OCI-LY7 (cell line): ENCODE results near the gene SCN2A. TPM values are rescaled to one million over a fixed set of nuclear protein-coding genes. Genes with fewer than 3 reads are reported as not detected.
"Not testable (repeated sequence)": the region's sequence is repeated elsewhere in the genome, so short reads cannot be mapped to it uniquely, and the experiment has no call there.

Source experiments
- BruUV-seq: library from RNA; stranded (reverse); fragments of 400-500 nt; replicated peaks from 2 replicates; lab custom pipeline; 2021; lab: Mats Ljungman, UMichigan
- CTCF ChIA-PET: fragments of 300-600 bp; sonication (Branson Sonifier 250); formaldehyde crosslinking; loops from one replicate; lab custom pipeline; 2022; ENCODE audit warnings: antibody characterized with exemption; ENCODE audit not compliant: unreplicated experiment; lab: Charles Lee
- POLR2A ChIA-PET: fragments of 300-600 bp; sonication (Branson Sonifier 250); formaldehyde crosslinking; loops from one replicate; lab custom pipeline; 2022; ENCODE audit warnings: antibody characterized with exemption; lab: Charles Lee
- DNase-seq: peaks from one replicate; pipeline ENCODE4 v3.0.0-alpha.2; 2015; ENCODE audit warnings: low spot score
- H2AFZ ChIP-seq: fragments of 200-600 bp; sonication (generic), shearing (Covaris generic); 2 replicates; pipeline ENCODE4 v1.6.1; 2014; ENCODE audit warnings: mild to moderate bottlenecking, antibody characterized with exemption, low read length, moderate library complexity
- H3K27ac ChIP-seq: fragments of 200-600 bp; sonication (generic); 2 replicates; pipeline ENCODE4 v1.5.1; 2014; ENCODE audit warnings: mixed run types, low read depth, mild to moderate bottlenecking, moderate library complexity, low read length, inconsistent platforms; ENCODE audit not compliant: poor library complexity, severe bottlenecking
- H3K36me3 ChIP-seq: fragments of 200-600 bp; sonication (generic); 2 replicates; pipeline ENCODE4 v1.6.1; 2014; ENCODE audit warnings: mild to moderate bottlenecking, antibody characterized with exemption, low read length, moderate library complexity, mixed read lengths; ENCODE audit not compliant: insufficient read depth
- H3K4me1 ChIP-seq: fragments of 200-600 bp; sonication (generic); 2 replicates; pipeline ENCODE4 v1.5.1; 2014; ENCODE audit warnings: mild to moderate bottlenecking, low read length; ENCODE audit not compliant: insufficient read depth, poor library complexity, severe bottlenecking
- H3K4me2 ChIP-seq: fragments of 200-600 bp; sonication (generic); 2 replicates; pipeline ENCODE4 v1.6.1; 2014; ENCODE audit warnings: mild to moderate bottlenecking, low read length
- H3K4me3 ChIP-seq: fragments of 200-600 bp; sonication (generic); 2 replicates; pipeline ENCODE4 v1.5.1; 2014; ENCODE audit warnings: mild to moderate bottlenecking, low read depth, low read length; ENCODE audit not compliant: poor library complexity, severe bottlenecking
- H3K79me2 ChIP-seq: fragments of 200-600 bp; sonication (generic); 2 replicates; pipeline ENCODE4 v1.6.1; 2016; ENCODE audit warnings: low read depth, mild to moderate bottlenecking, low read length, moderate library complexity, mixed read lengths; ENCODE audit not compliant: insufficient read depth
- H3K9me2 ChIP-seq: fragments of 200-600 bp; sonication (generic); 2 replicates; pipeline ENCODE4 v1.6.1; 2016; ENCODE audit warnings: mild to moderate bottlenecking, low read length, mixed read lengths; ENCODE audit not compliant: insufficient read depth
- H3K9me3 ChIP-seq: fragments of 200-600 bp; sonication (generic); 2 replicates; pipeline ENCODE4 v1.6.1; 2014; ENCODE audit warnings: mild to moderate bottlenecking, mixed run types, low read length, mixed read lengths
- H4K20me1 ChIP-seq: fragments of 200-600 bp; sonication (generic); 2 replicates; pipeline ENCODE4 v1.6.1; 2014; ENCODE audit warnings: mild to moderate bottlenecking, antibody characterized with exemption, low read length, moderate library complexity, mixed read lengths; ENCODE audit not compliant: insufficient read depth
- CTCF ChIP-seq: fragments of 200-600 bp; sonication (generic); conservative IDR thresholded peaks from 2 replicates; pipeline ENCODE4 v1.5.1; 2014; ENCODE audit warnings: mild to moderate bottlenecking, antibody characterized with exemption, low read length, moderate library complexity, mixed read lengths
- EZH2phosphoT487 ChIP-seq: fragments of 200-600 bp; sonication (generic); IDR thresholded peaks from 2 replicates; pipeline ENCODE4 v1.6.1; 2018; ENCODE audit warnings: low read depth, borderline replicate concordance, mild to moderate bottlenecking, mixed run types, antibody characterized with exemption, low read length, moderate library complexity, mixed read lengths
- intact Hi-C: fragments of 100-400 bp; cut with micrococcal nuclease; formaldehyde crosslinking; loops from one replicate; pipeline ENCODE4 v1.10.0; 2022; ENCODE audit not compliant: unreplicated experiment
- total RNA-seq, 2 experiments: library from RNA; depleted of rRNA in 1 of 2; stranded (reverse); fragments of >200 nt in 1 of 2; shearing (Covaris generic) in 1 of 2; gene quantifications; 2 replicates each; pipeline ENCODE4 v1.2.3, GENCODE V29; 2014 to 2022

Gene SCN2A
- total RNA-seq, 2 experiments from 2014 or later, result not detected

- no peaks in the 10 kb centered on the region for H3K79me2 ChIP-seq
- H3K9me3 ChIP-seq, result no peaks in the 10 kb centered on the region
- H3K9me2 ChIP-seq, result no peaks in the 10 kb centered on the region
- BruUV-seq, result no TSS peak
- DNase-seq, result peak; percentile 5
- no peaks in the 10 kb centered on the region for H3K4me1 ChIP-seq
- ChIA-PET POLR2A (interaction anchor here (0.7 kb wide), 3 partner anchors 18 to 298 kb away, joined by 3 to 9 read pairs (median 3); no protein-coding TSS in a partner anchor), CTCF (no interaction called here)
- H3K4me2 ChIP-seq, result no peak overlapping the region
- no peak overlapping the region for H2AFZ ChIP-seq
- no peaks in the 10 kb centered on the region for H3K36me3 ChIP-seq
- intact Hi-C loops, result no loop called here
- H4K20me1 ChIP-seq, result no peaks in the 10 kb centered on the region
- no peak for TF ChIP-seq CTCF
- TF ChIP-seq EZH2phosphoT487, result no peak
- no peak overlapping the region for H3K4me3 ChIP-seq
- H3K27ac ChIP-seq, result no peak overlapping the region
Measured at GRCh38 chr2:165328272-165328671, 89.1 kb downstream of the SCN2A start.

- H3K4me1 ChIP-seq, H3K79me2 ChIP-seq, H3K4me2 ChIP-seq, H4K20me1 ChIP-seq, intact Hi-C loops, CTCF ChIA-PET, POLR2A ChIA-PET, BruUV-seq, H2AFZ ChIP-seq, DNase-seq, H3K4me3 ChIP-seq, H3K9me2 ChIP-seq, H3K36me3 ChIP-seq, H3K9me3 ChIP-seq, H3K27ac ChIP-seq: not testable (repeated sequence)
Measured at GRCh38 chr2:165344276-165344675, 105.1 kb downstream of the SCN2A start.

GRCh38 chr2:165348441-165348840, 109.2 kb downstream of the SCN2A start:
- no peaks in the 10 kb centered on the region for H4K20me1 ChIP-seq
- H3K4me3 ChIP-seq, result no peak overlapping the region
- no peak overlapping the region for H3K4me2 ChIP-seq
- no peak for DNase-seq
- no peaks in the 10 kb centered on the region for H3K9me3 ChIP-seq
- H3K9me2 ChIP-seq, result no peaks in the 10 kb centered on the region
- intact Hi-C loops, result no loop called here
- POLR2A ChIA-PET, result no interaction called here
- H3K27ac ChIP-seq, result no peak overlapping the region
- CTCF ChIA-PET, result no interaction called here
- TF ChIP-seq CTCF, result no peak
- no peak for TF ChIP-seq EZH2phosphoT487
- no peaks in the 10 kb centered on the region for H3K36me3 ChIP-seq
- no peaks in the 10 kb centered on the region for H3K79me2 ChIP-seq
- no TSS peak for BruUV-seq
- H2AFZ ChIP-seq, result no peak overlapping the region
- H3K4me1 ChIP-seq, result no peaks in the 10 kb centered on the region
